Measurements from ENCODE around the gene C1orf50.

- TF ChIP-seq, protein P1, sequence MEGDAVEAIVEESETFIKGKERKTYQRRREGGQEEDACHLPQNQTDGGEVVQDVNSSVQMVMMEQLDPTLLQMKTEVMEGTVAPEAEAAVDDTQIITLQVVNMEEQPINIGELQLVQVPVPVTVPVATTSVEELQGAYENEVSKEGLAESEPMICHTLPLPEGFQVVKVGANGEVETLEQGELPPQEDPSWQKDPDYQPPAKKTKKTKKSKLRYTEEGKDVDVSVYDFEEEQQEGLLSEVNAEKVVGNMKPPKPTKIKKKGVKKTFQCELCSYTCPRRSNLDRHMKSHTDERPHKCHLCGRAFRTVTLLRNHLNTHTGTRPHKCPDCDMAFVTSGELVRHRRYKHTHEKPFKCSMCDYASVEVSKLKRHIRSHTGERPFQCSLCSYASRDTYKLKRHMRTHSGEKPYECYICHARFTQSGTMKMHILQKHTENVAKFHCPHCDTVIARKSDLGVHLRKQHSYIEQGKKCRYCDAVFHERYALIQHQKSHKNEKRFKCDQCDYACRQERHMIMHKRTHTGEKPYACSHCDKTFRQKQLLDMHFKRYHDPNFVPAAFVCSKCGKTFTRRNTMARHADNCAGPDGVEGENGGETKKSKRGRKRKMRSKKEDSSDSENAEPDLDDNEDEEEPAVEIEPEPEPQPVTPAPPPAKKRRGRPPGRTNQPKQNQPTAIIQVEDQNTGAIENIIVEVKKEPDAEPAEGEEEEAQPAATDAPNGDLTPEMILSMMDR (IDR thresholded peaks at IDR 0.05; ENCODE audit: borderline replicate concordance, extremely low read depth, low read length, poor library complexity, severe bottlenecking) = no peak
- TF ChIP-seq EZH2 (IDR thresholded peaks at IDR 0.05; ENCODE audit: borderline replicate concordance, low read depth, low read length, severe bottlenecking) = no peak
These were observed 43.5 kb upstream of the C1orf50 start for GRCh38 chr1:42723511-42723910.

Data from DND-41 (cell line).